Activated CD4-positive, CD25-positive, alpha-beta regulatory T cell (primary cell): ENCODE results near the gene AEBP2.
"Not testable (repeated sequence)": the region's sequence is repeated elsewhere in the genome, so short reads cannot be mapped to it uniquely, and the experiment has no call there.

ENCODE experiments used
- DNase-seq, 4 experiments: peaks; one replicate each; lab custom pipeline; 2025; lab: John Stamatoyannopoulos, UW

The AEBP2 gene

GRCh38 chr12:19421503-19422282 is 17.6 kb upstream of the AEBP2 start:
- no peak for DNase-seq

- DNase-seq: no peak
These were observed 15.9 kb upstream of the AEBP2 start for GRCh38 chr12:19423166-19423930.

GRCh38 chr12:19428246-19428645 is 11.0 kb upstream of the AEBP2 start:
- no peak for DNase-seq

DNA sequence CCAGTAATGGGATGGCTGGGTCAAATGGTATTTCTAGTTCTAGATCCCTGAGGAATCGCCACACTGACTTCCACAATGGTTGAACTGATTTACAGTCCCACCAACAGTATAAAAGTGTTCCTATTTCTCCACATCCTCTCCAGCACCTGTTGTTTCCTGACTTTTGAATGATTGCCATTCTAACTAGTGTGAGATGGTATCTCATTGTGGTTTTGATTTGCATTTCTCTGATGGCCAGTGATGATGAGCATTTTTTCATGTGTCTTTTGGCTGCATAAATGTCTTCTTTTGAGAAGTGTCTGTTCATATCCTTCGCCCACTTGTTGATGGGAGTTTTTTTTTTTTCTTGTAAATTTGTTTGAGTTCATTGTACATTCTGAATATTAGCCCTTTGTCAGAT is 9.8 kb upstream of the AEBP2 start:
- not testable (repeated sequence) for DNase-seq

DNA sequence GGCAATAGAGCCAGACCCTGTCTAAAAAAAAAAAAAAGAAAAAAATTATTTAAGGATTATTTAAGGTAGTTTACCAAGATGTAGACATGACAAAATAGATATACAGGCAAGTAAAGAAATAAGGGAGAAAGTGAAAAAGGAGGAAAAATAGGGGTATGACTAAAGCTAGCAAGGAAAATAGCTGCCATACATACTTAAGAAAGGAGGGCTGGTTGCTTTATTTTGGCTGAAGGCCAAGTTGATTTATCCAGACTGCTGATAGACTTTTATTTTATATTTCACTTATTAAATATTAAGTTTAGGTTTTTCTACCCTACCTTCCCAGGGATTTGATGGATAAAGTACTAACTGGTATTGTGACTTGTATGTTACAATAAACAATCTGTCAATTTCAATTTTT is 8.3 kb upstream of the AEBP2 start:
- DNase-seq: no peak

DNA sequence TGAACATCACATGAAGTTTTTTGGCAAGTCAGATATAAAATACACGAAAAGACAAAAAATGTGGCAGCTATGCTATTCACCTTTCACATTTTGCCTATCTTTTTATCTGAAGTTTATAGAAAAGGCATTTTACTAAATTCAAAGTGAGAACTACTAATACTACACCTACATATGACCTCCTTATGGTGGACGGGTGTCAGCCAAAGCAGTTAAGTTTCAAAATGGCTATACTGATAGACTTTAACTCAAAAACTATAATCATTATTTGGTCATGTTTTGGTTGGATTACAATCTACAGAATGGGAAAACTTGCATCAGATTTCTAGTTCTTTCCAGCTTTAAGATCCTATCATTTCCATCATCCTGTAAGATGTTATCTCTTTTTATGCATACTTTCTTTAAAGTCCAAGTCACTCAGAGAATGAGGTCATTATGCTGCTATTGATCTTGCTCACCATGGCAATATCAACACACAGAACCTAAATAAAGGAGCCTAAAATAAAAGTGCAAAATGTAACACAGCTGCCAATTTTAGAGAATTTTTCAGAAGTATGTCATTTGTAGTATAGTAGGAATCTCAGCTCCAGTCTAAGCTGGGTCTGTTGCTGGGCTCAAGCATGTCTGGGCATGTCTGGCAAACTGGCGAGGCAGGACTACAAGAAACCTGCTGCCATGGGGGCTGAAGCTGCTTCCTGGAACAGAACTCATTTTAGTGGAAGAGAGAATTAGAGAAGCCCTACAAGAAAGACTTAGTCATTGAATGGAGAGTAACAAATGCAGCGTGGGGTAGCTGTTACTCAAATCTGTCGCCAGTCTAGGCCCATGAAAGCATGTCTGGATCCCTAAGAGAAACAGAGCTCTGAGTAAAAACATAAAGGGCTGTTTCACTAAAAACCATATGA is 7.6 kb upstream of the AEBP2 start:
- peak in 2 of 4 experiments; percentile 3 to 4 for DNase-seq

DNA sequence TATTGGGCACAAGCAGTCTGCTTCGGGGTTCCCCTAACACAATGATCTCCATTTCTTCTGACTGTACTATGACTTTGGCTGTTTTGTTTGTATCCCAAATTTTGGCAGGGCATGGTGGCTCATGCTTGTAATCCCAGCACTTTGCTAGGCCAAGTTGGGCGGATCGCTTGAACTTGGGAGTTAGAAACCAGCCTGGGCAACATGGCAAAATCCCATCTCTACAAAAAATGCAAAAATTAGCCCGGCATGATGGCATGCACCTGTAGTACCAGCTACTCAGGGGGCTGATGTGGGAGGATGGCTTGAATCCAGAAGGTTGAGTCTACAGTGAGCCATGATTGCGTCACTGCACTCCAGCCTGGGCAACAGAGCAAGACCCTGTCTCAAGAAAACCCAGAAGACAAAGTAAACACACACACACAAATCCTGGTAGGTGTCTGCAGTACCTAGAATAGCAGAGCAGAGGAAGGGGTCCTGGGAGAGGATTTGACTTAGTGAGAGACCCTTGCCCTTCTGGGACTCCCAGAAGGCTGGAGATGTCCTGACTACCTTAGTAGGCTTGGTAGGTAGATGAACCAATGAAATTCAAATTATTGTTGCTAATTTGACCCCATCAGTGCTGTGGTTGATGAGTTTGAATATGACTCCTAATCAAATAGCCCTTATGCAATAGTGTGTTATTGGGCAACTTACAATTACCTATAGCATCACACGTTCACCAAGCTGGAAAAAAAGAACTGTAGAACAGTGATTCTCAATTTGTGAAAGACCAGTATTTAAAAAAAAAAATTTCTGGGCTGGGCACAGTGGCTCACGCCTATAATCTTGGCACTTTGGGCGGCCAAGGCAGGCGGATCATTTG is 6.8 kb upstream of the AEBP2 start:
- DNase-seq: no peak

DNA sequence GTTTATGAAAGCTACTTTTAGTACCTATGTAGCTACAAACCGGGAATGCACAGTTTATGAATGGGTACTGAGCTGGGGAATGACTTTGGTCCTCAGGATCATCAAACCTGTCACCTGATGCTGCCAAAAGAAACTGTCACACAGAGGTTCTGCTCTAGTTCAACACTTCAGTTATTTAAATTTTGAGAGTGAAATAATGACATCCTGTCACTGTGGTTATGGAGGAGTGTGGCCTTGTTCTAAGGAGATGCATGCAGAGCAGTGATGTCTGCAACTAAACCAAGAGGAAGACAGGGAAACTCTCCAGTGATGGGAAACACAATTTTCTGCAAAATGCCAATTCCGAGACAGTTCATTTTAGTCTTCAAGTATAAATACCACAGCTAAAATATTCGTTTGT is 4.8 kb upstream of the AEBP2 start:
- DNase-seq: no peak

DNA sequence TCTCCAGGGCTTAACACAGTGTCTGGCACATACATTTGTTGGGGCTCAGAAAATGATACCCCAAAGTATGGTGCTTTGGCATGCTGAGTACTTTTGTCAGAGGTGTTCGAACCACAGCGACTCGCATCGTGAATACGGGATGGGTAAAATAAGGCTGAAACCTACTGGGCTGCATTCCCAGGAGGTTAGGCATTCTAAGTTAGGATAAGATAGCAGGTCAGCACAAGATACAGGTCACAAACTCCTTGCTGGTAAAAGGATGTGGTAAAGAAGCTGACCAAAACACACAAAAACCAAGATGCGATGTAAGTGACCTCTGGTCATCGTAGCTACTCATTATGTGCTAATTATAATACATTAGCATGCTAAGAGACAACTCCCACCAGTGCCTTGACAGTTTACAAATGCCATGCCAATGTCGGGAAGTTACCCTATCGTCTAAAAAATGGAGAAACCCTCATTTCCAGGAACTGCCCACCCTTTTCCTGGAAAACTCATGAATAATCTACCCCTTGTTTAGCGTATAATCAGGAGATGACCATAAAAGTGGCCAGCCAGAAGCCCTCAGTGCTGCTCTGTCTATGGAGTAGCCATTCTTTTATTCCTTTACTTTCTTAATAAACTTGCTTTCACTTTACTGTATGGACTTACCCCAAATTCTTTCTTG is 3.3 kb upstream of the AEBP2 start:
- no peak for DNase-seq

GRCh38 chr12:19436931-19437330 is 2.4 kb upstream of the AEBP2 start:
- DNase-seq: no peak

DNA sequence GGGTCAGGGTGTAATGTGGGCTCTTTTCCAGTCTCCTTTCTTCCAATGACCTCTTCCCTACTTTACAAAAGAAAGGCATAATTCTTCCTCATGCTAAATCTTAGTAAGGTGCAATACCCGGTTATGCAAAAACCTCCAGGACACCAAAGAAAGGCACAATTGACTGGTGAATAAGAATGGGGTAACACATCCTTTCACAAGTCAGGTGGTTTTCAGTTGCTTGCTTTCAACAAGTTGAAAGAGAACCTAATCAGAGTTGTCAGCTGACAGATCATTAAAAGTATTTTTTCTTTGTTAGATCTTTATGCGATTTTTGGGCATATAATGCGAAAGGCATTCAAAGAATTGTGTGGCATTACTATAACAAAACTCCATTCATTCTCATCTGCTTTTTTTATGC is 1.3 kb upstream of the AEBP2 start:
- DNase-seq: no peak

GRCh38 chr12:19440019-19440858 is 947 bp downstream of the AEBP2 start:
- peak; percentile 15 to 43 (median 26) for DNase-seq

- no peak for DNase-seq
These were observed 1.6 kb downstream of the AEBP2 start for GRCh38 chr12:19440916-19441315.

DNA sequence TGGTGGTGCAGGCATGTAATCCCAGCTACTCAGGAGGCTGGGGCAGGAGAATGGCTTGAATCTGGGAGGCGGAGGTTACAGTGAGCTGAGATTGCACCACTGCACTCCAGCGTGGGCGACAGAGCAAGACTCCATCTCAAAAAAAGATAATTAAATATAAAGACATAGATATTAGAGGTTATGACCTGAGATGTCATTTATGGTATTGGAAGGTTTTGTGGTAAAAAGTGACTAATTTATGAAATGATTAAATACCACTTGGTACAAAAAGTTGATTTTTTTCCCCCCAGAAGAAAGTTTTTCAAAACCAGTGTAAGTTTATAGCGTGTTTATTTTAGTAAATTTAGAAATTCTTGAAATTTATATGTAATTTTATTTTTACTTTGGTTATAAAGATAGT is 4.3 kb downstream of the AEBP2 start:
- no peak for DNase-seq

DNA sequence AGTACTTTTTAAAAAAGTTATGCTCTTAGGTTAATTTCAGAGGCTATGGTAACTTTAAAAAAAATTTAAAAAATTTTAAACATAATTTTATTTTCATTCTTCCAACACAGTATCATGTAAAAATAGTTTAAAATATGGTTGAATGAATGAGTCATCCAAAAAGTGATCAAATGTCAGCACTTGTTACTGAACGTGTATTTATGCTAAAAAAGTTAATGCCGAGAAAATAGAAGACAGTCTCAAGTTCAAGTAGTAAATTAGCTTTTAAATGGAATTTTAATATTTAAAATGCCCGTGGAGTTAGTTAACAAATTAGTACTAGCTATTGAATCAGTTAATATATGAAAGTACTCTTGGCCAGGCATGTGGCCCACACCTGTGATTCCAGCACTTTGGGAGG is 4.8 kb downstream of the AEBP2 start:
- DNase-seq: no peak

DNA sequence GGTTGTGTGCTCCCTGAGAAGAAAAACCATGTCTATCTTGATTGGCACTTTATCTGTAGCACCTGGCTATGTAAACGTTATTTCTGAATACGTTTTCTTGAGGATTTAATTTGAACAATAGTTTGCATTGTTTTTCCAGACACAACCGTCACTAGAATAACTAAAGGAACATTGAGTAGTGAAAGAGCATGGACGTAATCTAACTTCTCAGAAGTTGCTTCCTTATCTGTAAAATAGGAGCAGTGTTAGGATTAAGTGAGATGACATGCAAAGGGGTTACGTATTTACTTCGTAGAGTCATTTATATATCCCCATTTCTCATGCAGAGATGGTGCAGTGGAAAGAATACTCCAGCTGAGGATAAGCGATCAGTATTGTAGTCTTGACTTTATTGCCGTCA is 8.1 kb downstream of the AEBP2 start:
- no peak for DNase-seq

- no peak for DNase-seq
These were observed 10.5 kb downstream of the AEBP2 start for GRCh38 chr12:19449814-19450213.

DNA sequence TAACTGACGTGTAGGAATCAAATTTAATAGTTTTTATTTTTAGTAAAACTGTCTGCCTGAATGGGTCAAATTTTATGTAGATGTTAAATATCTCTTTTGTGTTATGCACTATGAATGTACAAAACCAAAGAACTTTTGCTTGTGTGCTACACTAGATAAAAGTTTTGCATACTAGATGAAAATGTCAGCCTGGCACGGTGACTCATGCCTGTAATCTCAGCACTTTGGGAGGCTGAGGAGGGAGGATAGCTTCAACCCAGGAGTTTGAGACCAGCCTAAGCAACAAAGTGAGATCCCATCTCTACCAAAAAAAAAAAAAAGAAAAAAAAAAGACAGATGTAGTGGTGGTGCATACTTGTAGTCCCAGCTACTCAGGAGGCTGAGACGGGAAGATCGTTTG is 11.1 kb downstream of the AEBP2 start:
- no peak for DNase-seq

DNA sequence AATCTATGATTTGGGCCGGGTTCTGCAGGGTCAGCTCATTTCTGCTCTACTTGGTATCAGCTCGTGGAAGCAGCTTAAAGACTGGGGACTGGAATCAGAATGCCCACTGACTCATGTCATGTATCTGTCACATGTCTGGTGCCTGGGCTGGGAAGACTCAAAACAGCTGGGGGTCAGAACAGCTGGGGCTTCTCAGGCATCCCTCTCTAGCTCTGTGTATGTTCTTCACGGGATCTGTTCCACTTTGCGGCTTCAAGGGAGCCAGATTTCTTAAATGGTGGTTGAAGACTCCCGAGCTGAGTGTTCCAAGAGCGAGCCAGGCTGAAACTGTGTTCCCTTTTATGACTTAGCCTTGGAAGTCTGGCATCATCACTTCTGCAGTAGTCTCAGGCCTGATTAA is 11.9 kb downstream of the AEBP2 start:
- no peak for DNase-seq

GRCh38 chr12:19453961-19454360 is 14.7 kb downstream of the AEBP2 start:
- no peak for DNase-seq
